ENCODE measurements around the gene SAMHD1.

The SAMHD1 gene

GRCh38 chr20:36885356-36885755 is 66.2 kb downstream of the SAMHD1 start:
- DNase-seq (ENCODE audit: extremely low read depth, low read depth), result no peak
- no peak; the same call in 1 of the 2 replicates for TF ChIP-seq CTCF (IDR thresholded peaks at IDR 0.05; ENCODE audit: low read depth, low read length)

GRCh38 chr20:36883977-36884535 is 67.5 kb downstream of the SAMHD1 start:
- TF ChIP-seq CTCF (IDR thresholded peaks at IDR 0.05; ENCODE audit: low read depth, low read length), result no peak
- DNase-seq (ENCODE audit: extremely low read depth, low read depth), result no peak

DNA sequence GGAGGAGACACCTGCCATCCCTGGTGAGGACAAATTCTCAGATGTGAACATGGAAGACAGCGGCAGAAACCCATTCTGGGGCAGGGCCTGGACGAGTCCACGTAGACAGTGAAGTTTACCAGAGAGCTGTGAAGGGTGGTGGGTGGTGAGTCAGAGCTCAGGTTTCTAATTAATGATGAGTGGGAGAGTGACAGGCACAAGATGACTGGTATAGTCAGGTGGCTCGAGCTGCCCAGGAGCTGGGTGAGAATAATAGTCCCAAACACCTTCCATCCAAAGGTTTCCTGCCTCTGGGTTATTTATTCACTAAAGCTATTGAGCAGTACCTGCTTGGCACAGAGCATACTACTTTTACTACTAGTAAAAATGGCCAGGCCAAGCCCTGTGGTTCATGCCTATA is 69.6 kb downstream of the SAMHD1 start:
- TF ChIP-seq CTCF (IDR thresholded peaks at IDR 0.05; ENCODE audit: low read depth, low read length), result no peak
- no peak for DNase-seq (ENCODE audit: extremely low read depth, low read depth)

- TF ChIP-seq CTCF (IDR thresholded peaks at IDR 0.05; ENCODE audit: low read depth, low read length), result no peak
- DNase-seq (ENCODE audit: extremely low read depth, low read depth), result no peak
Observed at GRCh38 chr20:36881331-36881730, 70.2 kb downstream of the SAMHD1 start.

DNA sequence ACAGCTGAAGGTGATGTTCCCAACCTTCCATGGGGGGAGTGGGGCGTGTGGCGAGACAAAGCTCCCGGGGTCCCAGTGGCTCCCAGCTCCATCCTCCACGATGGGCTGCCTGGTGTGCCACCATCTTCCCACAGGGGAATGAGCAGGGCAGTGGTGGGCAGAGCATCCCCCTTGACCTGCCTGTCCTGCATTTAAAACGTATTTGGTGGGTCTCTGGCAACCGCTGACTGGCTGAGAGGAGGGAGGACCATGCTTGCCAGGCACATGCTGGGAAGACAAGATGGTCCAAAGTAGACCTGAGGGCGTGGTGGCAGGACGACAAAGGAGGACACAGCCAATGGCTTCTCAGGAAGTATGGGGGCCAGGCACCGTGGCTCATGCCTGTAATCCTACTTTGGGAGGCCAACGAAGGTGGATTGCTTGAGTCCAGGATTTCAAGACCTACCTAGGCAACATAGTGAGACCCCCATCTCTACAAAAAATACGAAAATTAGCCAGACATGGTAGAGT is 70.7 kb downstream of the SAMHD1 start:
- DNase-seq (ENCODE audit: extremely low read depth, low read depth), result no peak
- TF ChIP-seq CTCF (IDR thresholded peaks at IDR 0.05; ENCODE audit: low read depth, low read length), result no peak

DNA sequence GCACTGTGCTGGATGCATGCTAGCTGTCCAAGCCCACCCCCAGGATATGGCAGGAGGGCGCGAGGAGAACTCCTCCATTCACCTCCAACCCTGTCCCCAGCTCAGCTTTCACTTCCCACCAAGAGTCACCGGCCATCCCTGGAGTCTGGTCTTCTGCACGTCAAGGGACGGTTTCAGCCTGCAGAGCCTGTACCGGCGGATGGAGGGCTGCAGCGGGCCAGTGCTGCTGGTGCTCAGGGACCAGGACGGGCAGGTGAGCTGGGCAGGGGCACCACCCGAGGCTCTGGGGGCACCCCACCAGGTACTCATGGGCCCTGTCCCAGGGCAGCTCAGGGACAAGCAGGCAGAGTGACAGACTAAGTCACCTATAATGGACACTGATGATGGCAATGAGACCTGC is 72.6 kb downstream of the SAMHD1 start:
- no peak for DNase-seq (ENCODE audit: extremely low read depth, low read depth)
- TF ChIP-seq CTCF (IDR thresholded peaks at IDR 0.05; ENCODE audit: low read depth, low read length), result no peak

DNA sequence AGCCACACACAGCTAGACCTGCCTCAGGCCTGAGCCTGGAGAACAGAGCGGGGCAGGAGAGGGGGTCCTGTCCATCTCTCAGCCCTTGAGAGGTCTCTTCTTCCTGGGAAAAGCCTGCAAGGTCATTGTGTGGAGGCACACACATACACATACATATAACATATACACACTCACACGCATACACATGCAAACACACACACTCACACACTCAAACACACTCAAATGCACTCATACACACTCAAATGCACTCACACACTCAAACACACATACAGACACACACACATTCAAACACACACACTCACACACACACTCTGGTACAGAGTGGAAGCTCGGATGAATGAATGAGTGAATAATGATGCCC is 75.1 kb downstream of the SAMHD1 start:
- no peak for DNase-seq (ENCODE audit: extremely low read depth, low read depth)
- TF ChIP-seq CTCF (IDR thresholded peaks at IDR 0.05; ENCODE audit: low read depth, low read length), result no peak
